Activated CD8-positive, alpha-beta memory T cell treated with anti-CD3 and anti-CD28 coated beads for 36 hours (primary cell): ENCODE results near the gene NKX6-1. TPM values are rescaled to one million over a fixed set of nuclear protein-coding genes. Genes with fewer than 3 reads are reported as not detected.

Experiments used
- CTCF ChIA-PET: fragments of 350-600 bp; sonication (Branson Sonifier 250); formaldehyde crosslinking; loops from one replicate; lab custom pipeline; 2021; ENCODE audit warnings: antibody characterized with exemption; lab: Charles Lee
- POLR2A ChIA-PET: fragments of 350-600 bp; sonication (Branson Sonifier 250); formaldehyde crosslinking; loops from one replicate; lab custom pipeline; 2021; ENCODE audit warnings: antibody characterized with exemption; lab: Charles Lee
- total RNA-seq, 2 experiments: library from RNA; stranded (reverse); gene quantifications; one replicate each; pipeline ENCODE4 v1.2.3, GENCODE V29; 2021

NKX6-1 gene
- total RNA-seq: not detected

DNA sequence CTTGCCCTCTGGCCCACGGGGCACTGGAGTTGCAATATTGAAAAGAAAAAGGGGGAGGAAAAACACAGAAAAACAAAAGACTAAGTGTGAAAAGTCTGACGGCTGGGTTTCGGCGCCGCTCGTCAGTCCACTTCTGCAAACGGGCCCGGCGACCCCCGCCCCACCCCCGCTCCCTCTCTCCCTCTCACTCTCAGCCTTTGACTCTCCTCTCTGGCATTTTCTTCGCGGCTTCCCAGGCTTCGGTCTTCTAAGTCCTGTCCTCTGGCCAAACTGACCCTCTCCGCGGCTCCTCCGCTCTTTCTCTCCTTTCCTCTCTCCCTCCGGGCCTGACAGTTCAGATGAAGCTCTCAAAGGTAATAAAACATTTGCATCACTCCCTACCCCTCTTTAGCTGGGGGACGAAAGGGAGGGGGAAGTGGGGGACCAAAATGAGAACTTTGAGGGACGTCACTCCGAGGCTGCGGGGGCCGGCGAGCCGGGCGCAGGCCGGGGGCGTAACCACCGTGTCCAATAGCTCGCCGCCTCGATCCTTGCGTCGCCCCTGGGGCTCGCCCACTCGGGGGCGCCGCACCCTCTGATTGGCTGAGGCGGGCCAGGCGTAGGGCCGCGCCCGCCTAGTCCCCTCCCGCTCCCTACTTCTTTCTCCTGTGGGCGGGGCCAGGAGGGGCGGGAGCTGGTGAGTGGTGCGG, at the start of gene NKX6-1:
NKX6-1 (minus strand) TSS at position 358 of the 689 bp plus-strand sequence. CDS start 1,064 bp downstream, outside the sequence.
- CTCF ChIA-PET: no interaction called here
- POLR2A ChIA-PET: no interaction called here

DNA sequence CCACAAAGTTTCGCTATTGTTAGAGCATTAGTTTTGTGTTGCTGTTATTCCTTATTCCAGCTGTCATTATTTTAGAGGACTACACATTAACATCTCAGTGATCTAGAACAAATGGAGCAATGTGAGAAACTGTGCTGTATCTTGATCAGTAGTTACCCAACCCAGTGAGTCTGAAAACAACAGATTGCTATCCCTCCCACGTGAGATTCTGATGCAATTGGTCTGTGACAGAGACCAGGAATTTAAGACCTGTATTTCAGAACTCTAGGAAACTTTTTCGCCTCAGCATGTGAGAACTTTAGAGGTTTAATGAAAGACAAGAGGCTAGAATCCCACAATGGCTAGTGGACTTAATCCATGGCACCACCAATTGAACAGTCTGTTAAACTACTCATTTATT, 48.1 kb upstream of the NKX6-1 start:
- CTCF ChIA-PET: no interaction called here
- POLR2A ChIA-PET: no interaction called here

DNA sequence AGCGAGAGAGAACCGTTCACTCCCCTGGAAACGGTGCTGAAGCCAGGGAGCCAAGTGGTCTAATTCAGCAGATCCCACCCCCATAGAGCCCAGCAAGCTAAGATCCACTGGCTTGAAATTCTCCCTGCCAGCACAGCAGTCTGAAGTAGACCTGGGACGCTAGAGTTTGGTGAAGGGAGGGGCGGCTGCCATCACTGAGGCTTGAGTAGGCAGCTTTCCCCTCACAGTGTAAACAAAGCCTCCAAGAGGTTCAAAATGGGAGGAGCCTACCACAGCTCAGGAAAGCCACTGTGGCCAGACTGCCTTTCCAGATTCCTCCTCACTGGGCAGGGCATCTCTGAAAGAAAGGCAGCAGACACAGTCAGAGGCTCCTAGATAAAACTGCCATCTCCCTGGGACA, 46.0 kb upstream of the NKX6-1 start:
- POLR2A ChIA-PET: no interaction called here
- CTCF ChIA-PET: no interaction called here

- ChIA-PET CTCF (no interaction called here), POLR2A (no interaction called here)
Observed at GRCh38 chr4:84535901-84536300, 36.8 kb upstream of the NKX6-1 start.

DNA sequence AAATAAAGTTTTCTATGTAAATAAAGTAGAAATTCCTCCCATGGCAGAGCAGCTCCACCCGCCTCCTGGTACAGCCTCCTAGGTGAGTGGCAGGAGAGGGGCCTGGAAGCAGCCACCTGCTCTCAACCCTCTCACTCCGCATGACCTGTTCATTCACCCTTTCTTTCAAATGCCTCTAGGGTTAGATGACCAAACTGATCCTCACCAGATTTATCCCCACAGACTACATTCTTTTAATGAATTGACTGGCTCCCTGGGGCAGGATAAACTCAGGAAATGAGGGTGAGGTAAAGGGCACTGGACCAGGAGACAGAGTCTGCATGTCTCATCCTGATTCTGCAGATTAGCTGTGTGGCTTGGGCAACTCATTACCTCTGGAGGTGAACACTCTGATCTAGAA, 32.6 kb upstream of the NKX6-1 start:
- ChIA-PET POLR2A (no interaction called here), CTCF (no interaction called here)

DNA sequence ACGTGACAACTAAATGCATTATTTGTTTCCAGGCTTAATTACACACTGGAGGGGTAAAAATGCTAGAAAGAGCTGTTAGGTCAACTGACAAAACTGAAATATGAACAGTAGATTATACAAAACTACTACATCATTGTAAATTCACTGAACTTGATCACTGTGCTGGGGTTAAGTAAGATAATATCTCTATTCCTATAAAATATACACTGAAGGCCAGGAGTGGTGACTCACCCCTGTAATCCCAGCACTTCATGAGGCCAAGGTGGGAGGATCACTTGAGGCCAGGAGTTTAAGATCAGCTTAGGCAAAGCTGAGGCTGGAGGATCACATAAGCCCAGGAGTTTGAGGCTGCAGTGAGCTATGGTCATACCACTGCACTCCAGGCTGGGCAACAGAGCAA, 31.8 kb upstream of the NKX6-1 start:
- ChIA-PET POLR2A (no interaction called here), CTCF (no interaction called here)

DNA sequence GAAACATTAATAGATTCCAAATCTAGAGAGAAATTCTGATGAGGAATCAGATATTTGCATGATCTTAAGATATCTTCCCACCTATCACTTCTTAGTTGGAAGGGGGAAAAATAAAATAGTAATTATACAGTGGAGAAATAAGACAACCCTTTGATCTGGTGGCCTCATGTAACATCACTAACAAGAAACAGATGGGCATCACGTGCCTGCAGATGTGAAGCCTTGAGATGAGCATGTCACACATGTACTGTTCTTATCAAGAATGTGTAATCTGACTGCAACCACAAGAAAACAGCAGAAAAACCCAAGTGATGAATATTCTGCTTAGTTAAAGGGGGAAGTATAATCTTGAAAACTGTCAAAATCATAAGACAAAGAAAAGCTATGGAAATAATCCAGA, 31.4 kb upstream of the NKX6-1 start:
- ChIA-PET CTCF (interaction anchor here (1.2 kb wide), 1 partner anchor 11 kb away, joined by 3 read pairs; no protein-coding TSS in a partner anchor), POLR2A (interaction anchor here (0.5 kb wide), 1 partner anchor 296 kb away, joined by 3 read pairs; no protein-coding TSS in a partner anchor)

DNA sequence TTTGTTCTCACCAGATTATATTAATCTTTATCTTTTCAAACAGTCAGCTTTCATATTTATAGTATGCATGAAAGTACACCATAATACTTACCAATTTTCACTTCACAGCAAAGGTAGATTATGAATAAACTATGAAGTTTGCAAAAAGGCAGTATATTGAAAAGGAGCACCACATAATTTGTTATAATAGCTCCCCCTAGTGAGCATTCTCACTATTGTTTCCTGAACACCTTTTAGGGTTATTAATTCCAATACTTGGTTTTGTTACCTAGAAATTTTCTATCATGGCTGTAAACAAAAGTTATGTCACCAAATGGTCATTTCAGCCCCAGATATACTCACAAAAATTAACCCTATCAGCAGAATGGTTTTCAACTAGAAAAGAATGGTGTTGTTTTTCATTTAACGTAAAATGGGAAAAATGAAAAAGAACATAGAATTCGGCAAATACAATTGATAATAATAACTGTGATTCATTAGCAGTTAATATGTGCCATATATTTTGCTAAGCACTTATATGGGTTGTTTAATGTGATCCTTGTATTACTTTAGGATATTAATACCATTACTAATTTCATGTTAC, 30.2 kb upstream of the NKX6-1 start:
- ChIA-PET POLR2A (no interaction called here), CTCF (interaction anchor here (1.2 kb wide), 2 partner anchors 12 to 26 kb away, joined by 3 to 4 read pairs; no protein-coding TSS in a partner anchor)

- ChIA-PET CTCF (no interaction called here), POLR2A (no interaction called here)
Observed at GRCh38 chr4:84527391-84527790, 28.3 kb upstream of the NKX6-1 start.

DNA sequence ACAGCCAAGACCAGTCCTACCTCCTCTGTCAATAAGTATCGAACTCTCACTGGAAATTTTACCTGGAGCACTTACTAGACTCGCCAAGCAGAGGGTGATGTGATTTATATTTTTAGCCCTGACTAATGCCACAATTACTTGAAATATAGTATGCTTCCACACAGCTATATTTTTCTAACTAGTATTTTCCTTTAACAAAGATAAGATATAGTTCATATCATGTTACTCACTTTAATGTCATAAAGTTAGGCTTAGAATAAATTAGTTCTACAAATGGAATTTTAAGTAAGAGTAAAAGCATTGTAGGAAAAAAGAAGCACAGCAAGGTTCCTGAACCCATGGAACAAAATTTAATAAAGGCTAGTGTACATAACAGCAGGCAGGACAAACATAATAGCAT, 16.0 kb upstream of the NKX6-1 start:
- POLR2A ChIA-PET: no interaction called here

GRCh38 chr4:84512277-84512676, 13.2 kb upstream of the NKX6-1 start:
- POLR2A ChIA-PET: no interaction called here

More for the DNA sequence above, 16.0 kb upstream of the NKX6-1 start:
- CTCF ChIA-PET: no interaction called here

DNA sequence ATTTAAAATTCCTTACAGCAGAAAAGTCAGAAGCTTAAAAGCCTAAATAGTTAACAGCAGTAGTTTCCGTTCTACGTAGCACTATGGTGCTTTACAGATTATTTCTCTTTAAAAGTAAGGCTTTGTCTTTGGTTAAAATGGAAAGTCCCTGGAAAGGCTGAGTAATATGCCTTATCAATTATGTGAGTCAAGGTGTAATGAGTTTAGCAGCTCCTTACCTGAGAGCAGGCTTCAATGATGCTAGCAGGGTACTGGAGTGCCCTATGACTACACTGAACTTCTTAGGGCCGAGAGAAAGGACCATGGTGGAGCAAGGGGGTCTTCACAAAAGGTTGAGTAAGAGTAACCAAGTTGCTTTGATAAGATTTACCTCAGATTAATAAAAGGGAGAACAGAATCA, 12.6 kb upstream of the NKX6-1 start:
- CTCF ChIA-PET: no interaction called here
- POLR2A ChIA-PET: no interaction called here

More at GRCh38 chr4:84512277-84512676, 13.2 kb upstream of the NKX6-1 start:
- CTCF ChIA-PET: no interaction called here

DNA sequence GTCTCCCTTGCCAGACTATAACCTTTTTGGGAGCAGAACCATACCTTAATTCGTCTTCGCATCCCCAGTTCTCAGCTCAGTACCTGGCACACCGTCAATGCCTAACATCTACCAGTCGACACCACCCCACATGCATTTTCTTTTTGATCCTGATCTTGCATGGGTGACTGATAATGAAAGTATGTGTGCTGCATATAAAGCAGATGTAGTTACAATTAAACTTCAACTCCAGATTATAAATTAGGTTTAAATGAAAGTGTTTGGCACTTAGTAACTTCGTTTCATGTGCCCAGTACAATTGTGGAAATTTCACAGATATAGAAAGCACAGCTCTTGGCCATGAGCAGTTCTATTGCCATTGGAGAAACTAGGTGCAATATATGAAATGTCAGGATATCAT, 8.8 kb upstream of the NKX6-1 start:
- ChIA-PET CTCF (no interaction called here), POLR2A (no interaction called here)

DNA sequence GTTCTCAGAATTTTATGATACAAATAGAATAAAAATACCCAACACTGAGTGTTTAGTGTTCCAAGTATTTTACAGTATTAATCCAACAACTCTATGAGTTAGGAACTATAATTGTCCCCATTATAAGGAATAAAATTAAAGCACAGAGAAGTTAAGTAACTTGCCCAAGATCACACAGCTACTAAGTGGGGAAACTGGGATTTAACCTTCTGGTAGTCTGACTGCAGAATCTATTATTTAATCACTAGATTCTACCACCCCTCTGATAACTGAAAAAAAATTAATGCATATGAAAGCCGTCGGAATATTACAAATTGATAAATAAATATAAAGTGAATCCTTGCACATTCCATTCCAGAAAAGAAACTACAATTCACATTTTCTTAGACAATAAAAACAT, 5.7 kb upstream of the NKX6-1 start:
- CTCF ChIA-PET: no interaction called here
- POLR2A ChIA-PET: no interaction called here

GRCh38 chr4:84503495-84504437, 4.7 kb upstream of the NKX6-1 start:
- POLR2A ChIA-PET: no interaction called here
- CTCF ChIA-PET: interaction anchor here (0.6 kb wide), 2 partner anchors 12 to 25 kb away, joined by 3 to 4 read pairs; no protein-coding TSS in a partner anchor

- CTCF ChIA-PET: no interaction called here
Observed at GRCh38 chr4:84502955-84503373, 3.9 kb upstream of the NKX6-1 start.

GRCh38 chr4:84502333-84502954, 3.4 kb upstream of the NKX6-1 start:
- ChIA-PET CTCF (interaction anchor here (0.8 kb wide), 1 partner anchor 218 kb away, joined by 3 read pairs; no protein-coding TSS in a partner anchor), POLR2A (no interaction called here)

More at GRCh38 chr4:84502955-84503373, 3.9 kb upstream of the NKX6-1 start:
- POLR2A ChIA-PET: no interaction called here

GRCh38 chr4:84501721-84502267, 2.7 kb upstream of the NKX6-1 start:
- ChIA-PET CTCF (interaction anchor here (0.8 kb wide), 1 partner anchor 217 kb away, joined by 3 read pairs; no protein-coding TSS in a partner anchor), POLR2A (no interaction called here)

DNA sequence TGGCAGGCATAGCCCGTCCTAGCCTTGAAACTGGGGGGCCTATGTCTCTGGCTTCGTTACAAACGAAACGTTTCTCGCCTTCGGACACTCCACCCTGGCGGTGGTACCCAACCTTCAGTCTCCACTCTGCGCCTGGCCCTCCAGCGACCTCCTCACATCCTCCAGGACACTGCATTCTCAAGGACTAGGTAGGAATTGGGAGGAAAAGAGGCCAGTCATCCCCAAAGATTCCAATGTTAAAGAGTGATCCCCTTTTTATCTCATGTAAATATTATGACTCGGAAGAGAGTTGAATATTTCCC, 2.1 kb upstream of the NKX6-1 start:
- POLR2A ChIA-PET: no interaction called here
- CTCF ChIA-PET: no interaction called here
